ENCODE results near the gene RUFY2. TPM values are rescaled to one million over a fixed set of nuclear protein-coding genes. Genes with fewer than 3 reads are reported as not detected.

The RUFY2 gene
- total and polyA plus RNA-seq, 4 donors, result 1.6 to 11.2 (median 7.7) TPM

- peak; percentile 98 for DNase-seq (ENCODE audit: low spot score)
- Histone ChIP-seq H3K9me3 (ENCODE audit: control insufficient read depth in 4 of 4, low read length in 3 of 4) (no peaks in the 10 kb centered on the region), H3K27me3 (ENCODE audit: control insufficient read depth in 4 of 4, insufficient read depth in 4 of 4, low read length in 3 of 4) (no peaks in the 10 kb centered on the region), H3K9ac (ENCODE audit: low read depth in 1 of 2, low read length in 2 of 2) (peak within 1 kb of the TSS; percentile 89 to 99), H3K27ac (ENCODE audit: low read depth in 1 of 2, low read length in 2 of 2) (peak within 1 kb of the TSS; percentile 94 to 98), H3K4me1 (ENCODE audit: control insufficient read depth in 4 of 4, insufficient read depth in 4 of 4, low read length in 3 of 4) (peaks cover 4 to 49% (median 27%) of the 10 kb centered on the region in 4 donors), H3K4me3 (ENCODE audit: low read depth in 1 of 3, low read length in 3 of 3) (peak within 1 kb of the TSS; percentile 88 to 98 (median 94)), H3K36me3 (ENCODE audit: control insufficient read depth in 4 of 4, insufficient read depth in 3 of 4, low read depth in 1 of 4, low read length in 3 of 4) (peaks cover 0 to 2% (median 0%) of the 10 kb centered on the region in 4 donors)
- WGBS, result under 1% methylated on average over 73 of the region's 73 CpGs
- peak; percentile 97 for TF ChIP-seq REST (IDR thresholded peaks at IDR 0.05)
- peak; percentile 100 for TF ChIP-seq TAF1 (conservative IDR thresholded peaks at IDR 0.05)
- peak; percentile 100 for TF ChIP-seq ZBTB33 (IDR thresholded peaks at IDR 0.05)
- TF ChIP-seq GABPA (IDR thresholded peaks at IDR 0.05 in 1 of 2, conservative IDR thresholded peaks at IDR 0.05 in 1 of 2), result no peak
- no peak for TF ChIP-seq HNF4G (IDR thresholded peaks at IDR 0.05)
- no peak for TF ChIP-seq FOXA2 (IDR thresholded peaks at IDR 0.05)
- peak; percentile 59 for TF ChIP-seq SP1 (IDR thresholded peaks at IDR 0.05)
- peak in 1 of 2 donors; percentile 2 for TF ChIP-seq HNF4A (conservative IDR thresholded peaks at IDR 0.05)
- peak; percentile 81 for TF ChIP-seq MAX (IDR thresholded peaks at IDR 0.05)
- TF ChIP-seq NR2F2 (IDR thresholded peaks at IDR 0.05), result no peak
- TF ChIP-seq FOXA1 (IDR thresholded peaks at IDR 0.05), result peak; percentile 28
- peak; percentile 17 for TF ChIP-seq CTCF (IDR thresholded peaks at IDR 0.05; ENCODE audit: low read depth, low read length, missing input control)
- no peak for TF ChIP-seq JUND (IDR thresholded peaks at IDR 0.05)
- TF ChIP-seq RXRA (IDR thresholded peaks at IDR 0.05), result peak; percentile 3 to 15
- peak in 1 of 2 donors; percentile 33 for TF ChIP-seq RAD21 (IDR thresholded peaks at IDR 0.05)
- peak; percentile 94 for TF ChIP-seq YY1 (IDR thresholded peaks at IDR 0.05)
- TF ChIP-seq ATF3 (IDR thresholded peaks at IDR 0.05), result no peak
- peak; percentile 60 to 64 for TF ChIP-seq EGR1 (IDR thresholded peaks at IDR 0.05; ENCODE audit: low read depth in 2 of 2)
These were observed 75.4 kb downstream of the RUFY2 start, which contains the start of gene HNRNPH3 for GRCh38 chr10:68331455-68332258. Gene HNRNPH3 (plus strand): TSS chr10:68332064. CDS start chr10:68337222, 5,158 bp downstream.

Measured in liver (tissue), 9 donors.